ENCODE data around the gene ANKRD11.

- TF ChIP-seq POLR2A (IDR thresholded peaks at IDR 0.05; ENCODE audit: low read depth, low read length) (no peak), POLR2AphosphoS5 (IDR thresholded peaks at IDR 0.05; ENCODE audit: low read depth, low read length) (no peak), TAF1 (IDR thresholded peaks at IDR 0.05; ENCODE audit: low read depth, low read length) (no peak)
Measured at GRCh38 chr16:89315791-89316581, 174.4 kb downstream of the ANKRD11 start.
